ENCODE measurements around the gene GRAP. TPM values are rescaled to one million over a fixed set of nuclear protein-coding genes. Genes with fewer than 3 reads are reported as not detected.

GRAP gene
- total RNA-seq, 1 experiment from 2014 or later: 0.55 TPM

GRCh38 chr17:19016881-19017280 lies 29.9 kb downstream of the GRAP start:
- H3K79me2 ChIP-seq (ENCODE audit: insufficient read depth, low read length): no peaks in the 10 kb centered on the region
- no peak overlapping the region for H3K23ac ChIP-seq (ENCODE audit: insufficient read length, low read depth, low read length)
- H3K23me2 ChIP-seq (ENCODE audit: insufficient read length, low read depth, low read length, poor library complexity, severe bottlenecking): no peaks in the 10 kb centered on the region
- no peaks in the 10 kb centered on the region for H3K9me3 ChIP-seq (ENCODE audit: control insufficient read depth, low read depth, low read length)
- no peak overlapping the region for H2BK12ac ChIP-seq (ENCODE audit: insufficient read length, low read depth, low read length)
- no peaks in the 10 kb centered on the region; a peak in 1 of 7 replicates for H3K36me3 Mint-ChIP-seq (ENCODE audit: insufficient read depth in 1 of 3, low read depth in 3 of 3)
- H3K79me1 ChIP-seq (ENCODE audit: insufficient read depth, low read depth, low read length, poor library complexity, severe bottlenecking): no peaks in the 10 kb centered on the region
- no peak overlapping the region for H3K4me2 ChIP-seq (ENCODE audit: insufficient read depth, insufficient read length, low read length)
- H3K14ac ChIP-seq (ENCODE audit: insufficient read depth, low read length): no peak overlapping the region; the same call in 1 of the 2 replicates
- no peak overlapping the region for H4K5ac ChIP-seq (ENCODE audit: insufficient read length, low read depth, low read length)
- peaks cover 8 to 31% of the 10 kb centered on the region in 2 experiments for H3K4me1 Mint-ChIP-seq
- no peak overlapping the region for H2AK5ac ChIP-seq (ENCODE audit: insufficient read length, low read length)
- no peak for TF ChIP-seq CTCF (conservative IDR thresholded peaks at IDR 0.05)
- H3K27ac Mint-ChIP-seq: peak overlapping the region in 1 of 3 experiments; percentile 63; a peak in 1 of 7 replicates
- H4K8ac ChIP-seq (replicated peaks; ENCODE audit: insufficient read length, low read depth, low read length): no peak overlapping the region
- H2BK20ac ChIP-seq (ENCODE audit: low read depth, low read length, poor library complexity, severe bottlenecking): no peak overlapping the region
- WGBS (ENCODE audit: extremely low coverage, insufficient read length, low lambda C conversion rate): no CpG with 5 or more reads among the region's 7 CpGs
- H3K27me3 ChIP-seq (ENCODE audit: insufficient read depth, low read length): no peaks in the 10 kb centered on the region; the same call in 1 of the 2 replicates
- H3K27me3 Mint-ChIP-seq (ENCODE audit: low read depth): peaks cover 7% of the 10 kb centered on the region
- no peak overlapping the region for H2AFZ ChIP-seq (ENCODE audit: low read length)
- H2BK120ac ChIP-seq (ENCODE audit: low read depth, low read length, poor library complexity, severe bottlenecking): no peak overlapping the region
- no peaks in the 10 kb centered on the region for H3K4me1 ChIP-seq (ENCODE audit: insufficient read depth, low read length)
- H4K20me1 ChIP-seq (ENCODE audit: control insufficient read depth, insufficient read depth, insufficient read length): no peaks in the 10 kb centered on the region
- H3K9me3 Mint-ChIP-seq: no peaks in the 10 kb centered on the region
- no peak overlapping the region for H2BK15ac ChIP-seq (ENCODE audit: low read depth, low read length)
- H2BK5ac ChIP-seq (ENCODE audit: insufficient read length, low read length): no peak overlapping the region
- no peak overlapping the region for H3K56ac ChIP-seq (ENCODE audit: insufficient read length, low read depth, low read length)
- no peak overlapping the region for H3K9ac ChIP-seq (ENCODE audit: extremely low read depth, insufficient read length, low read length)
- no peak overlapping the region for H3K4ac ChIP-seq (ENCODE audit: low read depth, low read length)
- H3T11ph ChIP-seq (ENCODE audit: low read length): no peak overlapping the region
- H3K18ac ChIP-seq (ENCODE audit: insufficient read length, low read depth, low read length): no peak overlapping the region
- H4K91ac ChIP-seq (ENCODE audit: insufficient read length, low read depth, low read length): no peak overlapping the region
- no peak overlapping the region for H3K4me3 Mint-ChIP-seq
- no peak overlapping the region for H3K27ac ChIP-seq (ENCODE audit: insufficient read length, low read depth, low read length)
- DNase-seq: no peak

All from H9 (cell line).